Peyer's patch (tissue), 4 donors: ENCODE results near the gene LAPTM5.

Source experiments
- POLR2A ChIP-seq, 2 donors: fragments of 450-650 bp; IDR thresholded peaks; one replicate each; pipeline ENCODE4 v1.5.1; 2017; ENCODE audit warnings: antibody characterized with exemption in 2 of 2, mild to moderate bottlenecking in 2 of 2, moderate library complexity in 2 of 2
- TF ChIP-seq, protein P1 (sequence below), 6 experiments: fragments of 450-650 bp in 4 of 6; fragments of 200-600 bp in 2 of 6; sonication (generic) in 1 of 6; IDR thresholded peaks; one replicate each; pipeline ENCODE4 v1.5.1; 2017 to 2019; ENCODE audit warnings: antibody characterized with exemption in 6 of 6, mild to moderate bottlenecking in 3 of 6, moderate library complexity in 1 of 6

GRCh38 chr1:30783256-30783915 lies 25.8 kb upstream of the LAPTM5 start:
- TF ChIP-seq, protein P1, sequence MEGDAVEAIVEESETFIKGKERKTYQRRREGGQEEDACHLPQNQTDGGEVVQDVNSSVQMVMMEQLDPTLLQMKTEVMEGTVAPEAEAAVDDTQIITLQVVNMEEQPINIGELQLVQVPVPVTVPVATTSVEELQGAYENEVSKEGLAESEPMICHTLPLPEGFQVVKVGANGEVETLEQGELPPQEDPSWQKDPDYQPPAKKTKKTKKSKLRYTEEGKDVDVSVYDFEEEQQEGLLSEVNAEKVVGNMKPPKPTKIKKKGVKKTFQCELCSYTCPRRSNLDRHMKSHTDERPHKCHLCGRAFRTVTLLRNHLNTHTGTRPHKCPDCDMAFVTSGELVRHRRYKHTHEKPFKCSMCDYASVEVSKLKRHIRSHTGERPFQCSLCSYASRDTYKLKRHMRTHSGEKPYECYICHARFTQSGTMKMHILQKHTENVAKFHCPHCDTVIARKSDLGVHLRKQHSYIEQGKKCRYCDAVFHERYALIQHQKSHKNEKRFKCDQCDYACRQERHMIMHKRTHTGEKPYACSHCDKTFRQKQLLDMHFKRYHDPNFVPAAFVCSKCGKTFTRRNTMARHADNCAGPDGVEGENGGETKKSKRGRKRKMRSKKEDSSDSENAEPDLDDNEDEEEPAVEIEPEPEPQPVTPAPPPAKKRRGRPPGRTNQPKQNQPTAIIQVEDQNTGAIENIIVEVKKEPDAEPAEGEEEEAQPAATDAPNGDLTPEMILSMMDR (IDR thresholded peaks at IDR 0.05): no peak
- no peak for TF ChIP-seq POLR2A (IDR thresholded peaks at IDR 0.05)
